HCT116 (cell line): ENCODE measurements around the gene ZNF646.

Experiments
- CEBPB ChIP-seq: IDR thresholded peaks from 2 replicates; pipeline ENCODE4 v1.6.1; 2012; ENCODE audit warnings: low read depth
- CTCF ChIP-seq, 3 experiments: fragments of 200-600 bp in 1 of 3; sonication (generic) in 1 of 3; IDR thresholded peaks in 2 of 3; conservative IDR thresholded peaks in 1 of 3; 2 replicates each; pipeline ENCODE4 v1.5.1; 2012 to 2017; ENCODE audit warnings: low read depth in 2 of 3, low read length in 2 of 3, antibody characterized with exemption in 1 of 3, borderline replicate concordance in 1 of 3, control low read depth in 1 of 3, mild to moderate bottlenecking in 1 of 3, mixed read lengths in 1 of 3, mixed run types in 1 of 3, moderate library complexity in 1 of 3; ENCODE audit not compliant: insufficient read depth in 1 of 3
- EZH2 ChIP-seq: fragments of 200-600 bp; sonication (generic); IDR thresholded peaks from 2 replicates; pipeline ENCODE4 v1.6.1; 2017; ENCODE audit warnings: antibody characterized with exemption, mixed run types
- EZH2phosphoT487 ChIP-seq: fragments of 200-600 bp; IDR thresholded peaks from 2 replicates; pipeline ENCODE4 v1.6.1; 2018; ENCODE audit warnings: antibody characterized with exemption, borderline replicate concordance
- FOSL1 ChIP-seq: IDR thresholded peaks from 2 replicates; pipeline ENCODE4 v1.6.1; 2012; ENCODE audit warnings: low read depth
- JUND ChIP-seq: IDR thresholded peaks from 2 replicates; pipeline ENCODE4 v1.6.1; 2012
- POLR2A ChIP-seq: IDR thresholded peaks from 2 replicates; pipeline ENCODE4 v1.7.0; 2011; ENCODE audit warnings: borderline replicate concordance; ENCODE audit not compliant: insufficient read depth, insufficient read length; ENCODE audit errors: extremely low read depth
- POLR2AphosphoS5 ChIP-seq: IDR thresholded peaks from 2 replicates; pipeline ENCODE4 v1.6.1; 2011; ENCODE audit warnings: mild to moderate bottlenecking, low read depth, low read length, moderate library complexity
- REST ChIP-seq: IDR thresholded peaks from 2 replicates; pipeline ENCODE4 v1.6.1; 2012; ENCODE audit warnings: low read depth
- TCF7L2 ChIP-seq: IDR thresholded peaks from 2 replicates; pipeline ENCODE4 v1.7.0; 2011; ENCODE audit warnings: borderline replicate concordance, inconsistent platforms; ENCODE audit not compliant: insufficient read depth, insufficient read length; ENCODE audit errors: extremely low read depth
- YY1 ChIP-seq: IDR thresholded peaks from 2 replicates; pipeline ENCODE4 v1.6.1; 2011; ENCODE audit warnings: low read length, low read depth, moderate library complexity, mild to moderate bottlenecking; ENCODE audit not compliant: insufficient replicate concordance; ENCODE audit errors: extremely low read depth
- ZNF274 ChIP-seq: fragments of 200-500 bp; sonication (Bioruptor generic); IDR thresholded peaks from 2 replicates; pipeline ENCODE4 v1.6.1; 2014; ENCODE audit warnings: mild to moderate bottlenecking, low read depth, low read length, inconsistent platforms

GRCh38 chr16:31120129-31120528 lies 45.9 kb downstream of the ZNF646 start:
- TF ChIP-seq POLR2A (no peak), EZH2phosphoT487 (no peak), ZNF274 (no peak), CTCF (IDR thresholded peaks at IDR 0.05 in 2 of 3, conservative IDR thresholded peaks at IDR 0.05 in 1 of 3; ENCODE audit: borderline replicate concordance in 1 of 3, insufficient read depth in 1 of 3, low read depth in 2 of 3, low read length in 2 of 3) (no peak), TCF7L2 (no peak), EZH2 (no peak), CEBPB (no peak), REST (no peak), JUND (no peak), POLR2AphosphoS5 (no peak), FOSL1 (no peak), YY1 (no peak)
